ENCODE measurements around the gene PIGK. TPM values are rescaled to one million over a fixed set of nuclear protein-coding genes. Genes with fewer than 3 reads are reported as not detected.

Gene PIGK
- total RNA-seq, 1 donor from 2014 or later: 10.8 TPM

- DNase-seq: no peak
- Mint-ChIP-seq H3K36me3 (ENCODE audit: low read depth) (no peaks in the 10 kb centered on the region), H3K4me3 (no peak overlapping the region), H3K27me3 (no peaks in the 10 kb centered on the region), H3K27ac (no peak overlapping the region), H3K4me1 (no peaks in the 10 kb centered on the region), H3K9me3 (no peaks in the 10 kb centered on the region)
- no peak for ATAC-seq (ENCODE audit: low read depth)
- POLR2A ChIA-PET: no interaction called here
- TF ChIP-seq, protein P1, sequence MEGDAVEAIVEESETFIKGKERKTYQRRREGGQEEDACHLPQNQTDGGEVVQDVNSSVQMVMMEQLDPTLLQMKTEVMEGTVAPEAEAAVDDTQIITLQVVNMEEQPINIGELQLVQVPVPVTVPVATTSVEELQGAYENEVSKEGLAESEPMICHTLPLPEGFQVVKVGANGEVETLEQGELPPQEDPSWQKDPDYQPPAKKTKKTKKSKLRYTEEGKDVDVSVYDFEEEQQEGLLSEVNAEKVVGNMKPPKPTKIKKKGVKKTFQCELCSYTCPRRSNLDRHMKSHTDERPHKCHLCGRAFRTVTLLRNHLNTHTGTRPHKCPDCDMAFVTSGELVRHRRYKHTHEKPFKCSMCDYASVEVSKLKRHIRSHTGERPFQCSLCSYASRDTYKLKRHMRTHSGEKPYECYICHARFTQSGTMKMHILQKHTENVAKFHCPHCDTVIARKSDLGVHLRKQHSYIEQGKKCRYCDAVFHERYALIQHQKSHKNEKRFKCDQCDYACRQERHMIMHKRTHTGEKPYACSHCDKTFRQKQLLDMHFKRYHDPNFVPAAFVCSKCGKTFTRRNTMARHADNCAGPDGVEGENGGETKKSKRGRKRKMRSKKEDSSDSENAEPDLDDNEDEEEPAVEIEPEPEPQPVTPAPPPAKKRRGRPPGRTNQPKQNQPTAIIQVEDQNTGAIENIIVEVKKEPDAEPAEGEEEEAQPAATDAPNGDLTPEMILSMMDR (IDR thresholded peaks at IDR 0.05): no peak
- intact Hi-C loops (cut with micrococcal nuclease): no loop called here
- CTCF ChIA-PET: no interaction called here
These were observed 167.8 kb downstream of the PIGK start for GRCh38 chr1:77051425-77051824.

- ATAC-seq (ENCODE audit: low read depth) (no peak), DNase-seq (no peak)
- TF ChIP-seq, protein P1 (IDR thresholded peaks at IDR 0.05): no peak
- Mint-ChIP-seq H3K27ac (no peak overlapping the region), H3K9me3 (no peaks in the 10 kb centered on the region), H3K4me3 (no peak overlapping the region), H3K36me3 (ENCODE audit: low read depth) (no peaks in the 10 kb centered on the region), H3K27me3 (no peaks in the 10 kb centered on the region), H3K4me1 (no peaks in the 10 kb centered on the region)
- intact Hi-C loops (cut with micrococcal nuclease): no loop called here
- ChIA-PET POLR2A (no interaction called here), CTCF (no interaction called here)
These were observed 170.6 kb downstream of the PIGK start for GRCh38 chr1:77048615-77049005.

- H3K9me3 Mint-ChIP-seq: no peaks in the 10 kb centered on the region
- intact Hi-C loops (cut with micrococcal nuclease): no loop called here
- ChIA-PET CTCF (no interaction called here), POLR2A (no interaction called here)
- TF ChIP-seq, protein P1 (IDR thresholded peaks at IDR 0.05): no peak
- H3K27me3 Mint-ChIP-seq: no peaks in the 10 kb centered on the region
- no peak for DNase-seq
- no peak overlapping the region for H3K4me3 Mint-ChIP-seq
- no peak overlapping the region for H3K27ac Mint-ChIP-seq
- no peaks in the 10 kb centered on the region for H3K4me1 Mint-ChIP-seq
- no peaks in the 10 kb centered on the region for H3K36me3 Mint-ChIP-seq (ENCODE audit: low read depth)
- ATAC-seq (ENCODE audit: low read depth): no peak
These were observed 171.1 kb downstream of the PIGK start for GRCh38 chr1:77047978-77048614.

DNA sequence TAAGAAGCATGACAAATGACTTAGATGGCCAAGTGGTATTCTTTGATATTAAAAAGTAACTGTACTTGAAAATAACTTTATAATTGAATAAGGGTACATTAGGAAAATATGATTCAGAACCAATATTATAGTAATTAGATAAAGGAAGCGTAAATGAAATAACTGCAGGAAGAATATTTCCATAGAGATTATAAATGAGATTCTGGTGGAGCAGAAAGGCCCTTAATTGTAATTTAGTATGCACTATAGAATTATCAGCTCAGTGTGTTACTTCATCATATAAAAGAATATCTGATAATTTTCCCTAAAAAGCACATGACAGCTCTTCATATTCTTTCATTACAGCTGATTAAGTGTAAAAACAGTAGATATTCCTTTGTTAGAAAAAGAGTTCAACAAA, 171.7 kb downstream of the PIGK start:
- CTCF ChIA-PET: no interaction called here
- no peaks in the 10 kb centered on the region for H3K9me3 Mint-ChIP-seq
- no peaks in the 10 kb centered on the region for H3K4me1 Mint-ChIP-seq
- TF ChIP-seq, protein P1 (IDR thresholded peaks at IDR 0.05): no peak
- no peak overlapping the region for H3K27ac Mint-ChIP-seq
- POLR2A ChIA-PET: no interaction called here
- H3K27me3 Mint-ChIP-seq: no peaks in the 10 kb centered on the region
- H3K36me3 Mint-ChIP-seq (ENCODE audit: low read depth): no peaks in the 10 kb centered on the region
- no peak for DNase-seq
- no peak overlapping the region for H3K4me3 Mint-ChIP-seq
- intact Hi-C loops (cut with micrococcal nuclease): no loop called here
- no peak for ATAC-seq (ENCODE audit: low read depth)

DNA sequence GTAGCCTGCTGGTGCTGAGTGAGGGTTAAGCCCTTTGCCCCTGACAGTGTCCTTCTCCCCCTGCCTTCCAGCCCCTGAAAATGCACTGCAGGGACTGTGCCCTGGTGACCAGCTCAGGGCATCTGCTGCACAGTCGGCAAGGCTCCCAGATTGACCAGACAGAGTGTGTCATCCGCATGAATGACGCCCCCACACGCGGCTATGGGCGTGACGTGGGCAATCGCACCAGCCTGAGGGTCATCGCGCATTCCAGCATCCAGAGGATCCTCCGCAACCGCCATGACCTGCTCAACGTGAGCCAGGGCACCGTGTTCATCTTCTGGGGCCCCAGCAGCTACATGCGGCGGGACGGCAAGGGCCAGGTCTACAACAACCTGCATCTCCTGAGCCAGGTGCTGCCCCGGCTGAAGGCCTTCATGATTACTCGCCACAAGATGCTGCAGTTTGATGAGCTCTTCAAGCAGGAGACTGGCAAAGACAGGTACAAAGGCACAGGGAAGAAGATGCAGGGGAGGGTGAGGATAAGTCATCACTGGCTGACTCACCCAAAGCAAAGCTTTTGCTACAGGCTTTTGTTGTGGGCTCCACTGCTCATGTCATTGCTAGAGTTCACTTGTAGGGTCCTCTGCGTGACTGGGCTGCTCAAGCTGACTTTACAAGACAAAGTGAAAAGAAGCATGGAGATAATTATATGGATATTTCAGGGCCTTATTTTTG, 174.9 kb downstream of the PIGK start:
- no peak for ATAC-seq (ENCODE audit: low read depth)

More for the DNA sequence above, 174.9 kb downstream of the PIGK start:
- intact Hi-C loops (cut with micrococcal nuclease): no loop called here
- ChIA-PET CTCF (no interaction called here), POLR2A (no interaction called here)
- Mint-ChIP-seq H3K4me3 (no peak overlapping the region), H3K9me3 (no peaks in the 10 kb centered on the region), H3K27ac (no peak overlapping the region), H3K4me1 (no peaks in the 10 kb centered on the region), H3K36me3 (ENCODE audit: low read depth) (no peaks in the 10 kb centered on the region), H3K27me3 (no peaks in the 10 kb centered on the region)
- no peak for DNase-seq
- TF ChIP-seq, protein P1 (IDR thresholded peaks at IDR 0.05): no peak

Measured in activated B cell treated with CpG ODN at 0.5 μM for 24 hours (primary cell).